Panc1 (cell line): ENCODE results near the gene DEPDC5. TPM values are rescaled to one million over a fixed set of nuclear protein-coding genes. Genes with fewer than 3 reads are reported as not detected.

ENCODE experiments used
- ATAC-seq: fragments of 200-7000 bp; cut with Tn5 transposase; 2 replicates; pipeline ENCODE4 v1.9.1; 2020; ENCODE audit warnings: mild to moderate bottlenecking, moderate library complexity
- BruUV-seq: library from RNA; stranded (reverse); fragments of 400-500 nt; replicated peaks from 2 replicates; lab custom pipeline; 2021; lab: Mats Ljungman, UMichigan
- CTCF ChIA-PET: fragments of 300-600 bp; sonication (Branson Sonifier 250); formaldehyde crosslinking; loops from one replicate; lab custom pipeline; 2022; ENCODE audit warnings: antibody characterized with exemption; lab: Charles Lee
- POLR2A ChIA-PET: fragments of 300-600 bp; sonication (Branson Sonifier 250); formaldehyde crosslinking; loops from one replicate; lab custom pipeline; 2022; ENCODE audit warnings: antibody characterized with exemption; lab: Charles Lee
- DNase-seq: peaks from one replicate; pipeline ENCODE4 v3.0.0-alpha.2; 2010; ENCODE audit warnings: low read depth, low spot score
- H3K27ac ChIP-seq: 2 replicates; pipeline ENCODE4 v1.5.1; 2011; ENCODE audit warnings: mild to moderate bottlenecking, low read length, inconsistent platforms
- H3K27me3 ChIP-seq: fragments of 200-500 bp; sonication (Bioruptor generic); 2 replicates; pipeline ENCODE4 v1.6.0; 2014; ENCODE audit warnings: low read length, inconsistent platforms; ENCODE audit not compliant: control insufficient read depth, insufficient read depth
- H3K36me3 ChIP-seq: fragments of 200-500 bp; sonication (Bioruptor generic); 2 replicates; pipeline ENCODE4 v1.5.1; 2014; ENCODE audit warnings: inconsistent platforms, mild to moderate bottlenecking, low read length, moderate library complexity; ENCODE audit not compliant: control insufficient read depth, insufficient read depth
- H3K4me1 ChIP-seq: 2 replicates; pipeline ENCODE4 v1.5.1; 2011; ENCODE audit warnings: inconsistent platforms, mild to moderate bottlenecking, low read length, moderate library complexity; ENCODE audit not compliant: control insufficient read depth, insufficient read depth
- H3K4me3 ChIP-seq, 2 experiments: 2 replicates each; pipeline ENCODE4 v1.5.1; 2011 to 2012; ENCODE audit warnings: low read depth in 2 of 2, low read length in 2 of 2, mild to moderate bottlenecking in 2 of 2, inconsistent platforms in 1 of 2, moderate library complexity in 1 of 2
- H3K9me3 ChIP-seq: fragments of 200-500 bp; sonication (Bioruptor generic); 2 replicates; pipeline ENCODE4 v1.5.1; 2014; ENCODE audit warnings: low read depth, mild to moderate bottlenecking, inconsistent platforms, low read length, moderate library complexity; ENCODE audit not compliant: control insufficient read depth, insufficient read depth
- POLR2AphosphoS5 ChIP-seq: IDR thresholded peaks from 2 replicates; pipeline ENCODE4 v1.6.1; 2012; ENCODE audit warnings: mild to moderate bottlenecking, low read depth, low read length, moderate library complexity
- REST ChIP-seq, 2 experiments: IDR thresholded peaks; 2 replicates each; pipeline ENCODE4 v1.6.1; 2011 to 2012; ENCODE audit warnings: low read depth in 2 of 2, control low read depth in 1 of 2, low read length in 1 of 2, mild to moderate bottlenecking in 1 of 2, moderate library complexity in 1 of 2; ENCODE audit not compliant: insufficient read depth in 1 of 2
- SIN3A ChIP-seq: IDR thresholded peaks from 2 replicates; pipeline ENCODE4 v1.6.1; 2012; ENCODE audit warnings: low read depth, mild to moderate bottlenecking, low read length, moderate library complexity, borderline replicate concordance; ENCODE audit not compliant: insufficient read depth
- TCF7L2 ChIP-seq: IDR thresholded peaks from 2 replicates; pipeline ENCODE4 v1.6.1; 2011; ENCODE audit warnings: mild to moderate bottlenecking, low read depth, low read length, inconsistent platforms
- in situ Hi-C: cut with HindIII; loops from 2 replicates; pipeline ENCODE4 v1.10.0; 2016; ENCODE audit warnings: low sequenced_read_pairs, low pct_unique_long_range_greater_than_20kb
- intact Hi-C: fragments of 100-400 bp; cut with micrococcal nuclease; formaldehyde crosslinking; loops from one replicate; pipeline ENCODE4 v1.10.0; 2022; ENCODE audit not compliant: unreplicated experiment
- total RNA-seq: library from RNA; stranded (reverse); gene quantifications from one replicate; pipeline ENCODE4 v1.2.1, GENCODE V29; 2021; ENCODE audit not compliant: unreplicated experiment
- TF ChIP-seq, protein P1 (sequence below): fragments of 450-650 bp; IDR thresholded peaks from 2 replicates; pipeline ENCODE4 v1.5.1; 2017; ENCODE audit warnings: mild to moderate bottlenecking

The DEPDC5 gene
- total RNA-seq, 1 experiment from 2014 or later = 20.2 TPM

- ChIA-PET POLR2A (no interaction called here), CTCF (no interaction called here)
- DNase-seq (no peak), ATAC-seq (no peak)
- no peaks in the 10 kb centered on the region for H3K4me1 ChIP-seq
- H3K36me3 ChIP-seq = no peaks in the 10 kb centered on the region; the same call in 1 of the 2 replicates
- no peaks in the 10 kb centered on the region for H3K27me3 ChIP-seq
- in situ Hi-C loops (no loop called here), intact Hi-C loops (no loop called here)
- TF ChIP-seq SIN3A = no peak
- TF ChIP-seq REST (IDR thresholded peaks at IDR 0.05; ENCODE audit: insufficient read depth in 1 of 2, low read depth in 2 of 2, low read length in 1 of 2) = no peak
- no peak overlapping the region for H3K4me3 ChIP-seq
- no TSS peak for BruUV-seq
- no peak overlapping the region for H3K27ac ChIP-seq
- no peaks in the 10 kb centered on the region for H3K9me3 ChIP-seq
Observed at GRCh38 chr22:31898926-31899325, 145.1 kb downstream of the DEPDC5 start.

DNA sequence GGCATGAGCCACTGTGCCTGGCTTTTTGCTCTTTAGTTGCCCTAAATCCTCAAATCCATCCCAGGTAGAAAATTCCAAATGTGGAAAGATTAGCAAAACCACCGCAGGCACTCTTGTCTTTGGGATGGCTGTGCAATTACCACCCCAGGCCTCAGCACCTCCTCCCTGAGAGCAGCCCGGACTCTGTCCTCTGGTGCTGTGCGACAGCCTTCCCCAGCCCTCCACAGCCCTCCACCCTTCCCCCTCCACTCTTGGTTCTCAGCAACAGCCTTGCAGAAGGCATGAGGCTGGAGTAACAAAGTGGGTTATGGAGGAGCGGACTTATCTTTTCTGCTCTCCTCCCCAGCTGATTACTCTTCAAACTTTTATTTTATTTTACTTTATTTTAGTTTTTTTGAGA, 145.8 kb downstream of the DEPDC5 start:
- no TSS peak for BruUV-seq
- in situ Hi-C loops = no loop called here
- Histone ChIP-seq H3K27me3 (no peaks in the 10 kb centered on the region), H3K4me3 (no peak overlapping the region), H3K27ac (no peak overlapping the region), H3K9me3 (no peaks in the 10 kb centered on the region), H3K36me3 (no peaks in the 10 kb centered on the region; the same call in 1 of the 2 replicates), H3K4me1 (no peaks in the 10 kb centered on the region)
- DNase-seq (no peak), ATAC-seq (no peak)
- no peak for TF ChIP-seq SIN3A
- TF ChIP-seq, protein P1, sequence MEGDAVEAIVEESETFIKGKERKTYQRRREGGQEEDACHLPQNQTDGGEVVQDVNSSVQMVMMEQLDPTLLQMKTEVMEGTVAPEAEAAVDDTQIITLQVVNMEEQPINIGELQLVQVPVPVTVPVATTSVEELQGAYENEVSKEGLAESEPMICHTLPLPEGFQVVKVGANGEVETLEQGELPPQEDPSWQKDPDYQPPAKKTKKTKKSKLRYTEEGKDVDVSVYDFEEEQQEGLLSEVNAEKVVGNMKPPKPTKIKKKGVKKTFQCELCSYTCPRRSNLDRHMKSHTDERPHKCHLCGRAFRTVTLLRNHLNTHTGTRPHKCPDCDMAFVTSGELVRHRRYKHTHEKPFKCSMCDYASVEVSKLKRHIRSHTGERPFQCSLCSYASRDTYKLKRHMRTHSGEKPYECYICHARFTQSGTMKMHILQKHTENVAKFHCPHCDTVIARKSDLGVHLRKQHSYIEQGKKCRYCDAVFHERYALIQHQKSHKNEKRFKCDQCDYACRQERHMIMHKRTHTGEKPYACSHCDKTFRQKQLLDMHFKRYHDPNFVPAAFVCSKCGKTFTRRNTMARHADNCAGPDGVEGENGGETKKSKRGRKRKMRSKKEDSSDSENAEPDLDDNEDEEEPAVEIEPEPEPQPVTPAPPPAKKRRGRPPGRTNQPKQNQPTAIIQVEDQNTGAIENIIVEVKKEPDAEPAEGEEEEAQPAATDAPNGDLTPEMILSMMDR = no peak
- TF ChIP-seq REST (IDR thresholded peaks at IDR 0.05; ENCODE audit: insufficient read depth in 1 of 2, low read depth in 2 of 2, low read length in 1 of 2) = no peak
- TF ChIP-seq POLR2AphosphoS5 = no peak
- no peak for TF ChIP-seq TCF7L2
- CTCF ChIA-PET = no interaction called here
- intact Hi-C loops = no loop called here
- POLR2A ChIA-PET = no interaction called here
